ENCODE results near the gene WSB2. TPM values are rescaled to one million over a fixed set of nuclear protein-coding genes. Genes with fewer than 3 reads are reported as not detected.
A peak's percentile ranks its signal among the peaks of the same experiment; 100 is the strongest.

WSB2 gene
- total and polyA plus RNA-seq, 4 donors: 20.4 to 41.7 (median 28.3) TPM

GRCh38 chr12:118035190-118036041 lies 25.6 kb downstream of the WSB2 start (continued):
- TF ChIP-seq MAX (IDR thresholded peaks at IDR 0.05) (no peak), FOXA2 (IDR thresholded peaks at IDR 0.05) (no peak)
- TF ChIP-seq, protein P1, sequence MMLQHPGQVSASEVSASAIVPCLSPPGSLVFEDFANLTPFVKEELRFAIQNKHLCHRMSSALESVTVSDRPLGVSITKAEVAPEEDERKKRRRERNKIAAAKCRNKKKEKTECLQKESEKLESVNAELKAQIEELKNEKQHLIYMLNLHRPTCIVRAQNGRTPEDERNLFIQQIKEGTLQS (IDR thresholded peaks at IDR 0.05): no peak
- TF ChIP-seq, protein P2, sequence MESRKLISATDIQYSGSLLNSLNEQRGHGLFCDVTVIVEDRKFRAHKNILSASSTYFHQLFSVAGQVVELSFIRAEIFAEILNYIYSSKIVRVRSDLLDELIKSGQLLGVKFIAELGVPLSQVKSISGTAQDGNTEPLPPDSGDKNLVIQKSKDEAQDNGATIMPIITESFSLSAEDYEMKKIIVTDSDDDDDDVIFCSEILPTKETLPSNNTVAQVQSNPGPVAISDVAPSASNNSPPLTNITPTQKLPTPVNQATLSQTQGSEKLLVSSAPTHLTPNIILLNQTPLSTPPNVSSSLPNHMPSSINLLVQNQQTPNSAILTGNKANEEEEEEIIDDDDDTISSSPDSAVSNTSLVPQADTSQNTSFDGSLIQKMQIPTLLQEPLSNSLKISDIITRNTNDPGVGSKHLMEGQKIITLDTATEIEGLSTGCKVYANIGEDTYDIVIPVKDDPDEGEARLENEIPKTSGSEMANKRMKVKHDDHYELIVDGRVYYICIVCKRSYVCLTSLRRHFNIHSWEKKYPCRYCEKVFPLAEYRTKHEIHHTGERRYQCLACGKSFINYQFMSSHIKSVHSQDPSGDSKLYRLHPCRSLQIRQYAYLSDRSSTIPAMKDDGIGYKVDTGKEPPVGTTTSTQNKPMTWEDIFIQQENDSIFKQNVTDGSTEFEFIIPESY (IDR thresholded peaks at IDR 0.05): no peak

DNA sequence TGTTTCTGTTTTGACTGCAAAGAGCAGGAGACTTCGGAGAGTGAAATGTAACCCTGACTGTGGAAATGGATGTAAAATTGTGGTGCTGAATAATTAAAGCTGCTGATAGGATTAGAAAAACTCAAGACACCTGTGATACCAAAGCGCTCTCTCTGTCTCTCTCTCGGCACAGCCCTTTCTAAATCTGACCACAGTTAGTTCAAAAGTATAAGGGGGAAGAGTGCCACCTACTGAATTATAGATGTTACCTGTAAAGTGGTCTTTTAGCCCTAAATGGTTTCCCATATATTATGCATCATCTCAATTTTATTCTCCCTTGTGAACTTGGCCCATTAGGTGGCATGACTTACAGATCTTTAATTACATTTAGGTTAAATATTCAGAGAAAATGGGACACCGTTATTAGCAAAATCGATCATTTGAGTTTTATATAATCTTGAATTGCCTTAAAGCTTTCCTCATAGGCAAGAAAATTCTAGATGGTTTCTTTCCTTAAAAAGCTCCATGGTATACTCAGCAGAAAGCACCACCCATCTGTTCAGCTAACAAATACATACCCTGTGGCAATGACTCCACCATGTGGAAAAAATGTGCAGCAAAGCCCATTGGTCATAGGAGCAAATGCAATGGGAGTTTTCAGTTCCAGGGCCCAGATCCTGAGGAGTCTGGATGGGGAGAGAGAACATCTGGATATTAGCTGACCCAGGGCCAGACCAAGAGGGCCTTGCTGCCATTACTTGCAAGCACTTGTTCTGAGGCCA lies 26.4 kb downstream of the WSB2 start:
- WGBS: 93% methylated on average over 5 of the region's 5 CpGs
- Histone ChIP-seq H3K9ac (ENCODE audit: low read depth in 1 of 2, low read length in 2 of 2) (no peak overlapping the region), H3K27ac (ENCODE audit: low read depth in 1 of 2, low read length in 2 of 2) (no peak overlapping the region), H3K36me3 (ENCODE audit: control insufficient read depth in 4 of 4, insufficient read depth in 3 of 4, low read depth in 1 of 4, low read length in 3 of 4) (peaks cover 10 to 64% (median 40%) of the 10 kb centered on the region in 4 donors), H3K9me3 (ENCODE audit: control insufficient read depth in 4 of 4, low read length in 3 of 4) (no peaks in the 10 kb centered on the region), H3K4me3 (ENCODE audit: low read depth in 1 of 3, low read length in 3 of 3) (no peak overlapping the region), H3K27me3 (ENCODE audit: control insufficient read depth in 4 of 4, insufficient read depth in 4 of 4, low read length in 3 of 4) (no peaks in the 10 kb centered on the region), H3K4me1 (ENCODE audit: control insufficient read depth in 4 of 4, insufficient read depth in 4 of 4, low read length in 3 of 4) (peaks cover 4 to 15% (median 9%) of the 10 kb centered on the region in 4 donors)
- TF ChIP-seq RAD21 (IDR thresholded peaks at IDR 0.05) (peak; percentile 75 to 78), FOXA2 (IDR thresholded peaks at IDR 0.05) (no peak), REST (IDR thresholded peaks at IDR 0.05) (no peak)
- TF ChIP-seq, protein P3, sequence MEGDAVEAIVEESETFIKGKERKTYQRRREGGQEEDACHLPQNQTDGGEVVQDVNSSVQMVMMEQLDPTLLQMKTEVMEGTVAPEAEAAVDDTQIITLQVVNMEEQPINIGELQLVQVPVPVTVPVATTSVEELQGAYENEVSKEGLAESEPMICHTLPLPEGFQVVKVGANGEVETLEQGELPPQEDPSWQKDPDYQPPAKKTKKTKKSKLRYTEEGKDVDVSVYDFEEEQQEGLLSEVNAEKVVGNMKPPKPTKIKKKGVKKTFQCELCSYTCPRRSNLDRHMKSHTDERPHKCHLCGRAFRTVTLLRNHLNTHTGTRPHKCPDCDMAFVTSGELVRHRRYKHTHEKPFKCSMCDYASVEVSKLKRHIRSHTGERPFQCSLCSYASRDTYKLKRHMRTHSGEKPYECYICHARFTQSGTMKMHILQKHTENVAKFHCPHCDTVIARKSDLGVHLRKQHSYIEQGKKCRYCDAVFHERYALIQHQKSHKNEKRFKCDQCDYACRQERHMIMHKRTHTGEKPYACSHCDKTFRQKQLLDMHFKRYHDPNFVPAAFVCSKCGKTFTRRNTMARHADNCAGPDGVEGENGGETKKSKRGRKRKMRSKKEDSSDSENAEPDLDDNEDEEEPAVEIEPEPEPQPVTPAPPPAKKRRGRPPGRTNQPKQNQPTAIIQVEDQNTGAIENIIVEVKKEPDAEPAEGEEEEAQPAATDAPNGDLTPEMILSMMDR (IDR thresholded peaks at IDR 0.05; ENCODE audit: low read depth, low read length, missing input control): peak; percentile 48
- no peak for DNase-seq (ENCODE audit: low spot score)

DNA sequence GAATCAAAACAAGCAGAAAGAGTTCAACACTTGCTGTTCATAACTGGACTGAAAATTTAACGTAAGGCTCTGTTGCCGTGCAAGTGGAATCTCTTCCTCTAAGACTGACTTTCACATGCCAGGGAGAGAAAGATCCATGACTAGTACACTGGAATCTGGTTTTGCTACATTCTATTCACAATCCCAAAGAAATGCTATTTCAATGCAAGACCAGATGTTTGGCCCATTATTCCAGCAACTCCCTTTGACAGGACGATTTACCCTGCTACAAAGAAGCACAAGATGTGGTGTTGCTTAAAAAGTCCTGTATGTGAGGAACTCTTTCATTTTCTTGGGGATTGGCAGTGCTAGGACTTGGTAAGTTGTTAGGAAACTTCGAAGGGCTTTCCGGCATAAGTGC lies 27.1 kb downstream of the WSB2 start:
- Histone ChIP-seq H3K4me1 (ENCODE audit: control insufficient read depth in 4 of 4, insufficient read depth in 4 of 4, low read length in 3 of 4) (peaks cover 4 to 15% (median 9%) of the 10 kb centered on the region in 4 donors), H3K9ac (ENCODE audit: low read depth in 1 of 2, low read length in 2 of 2) (no peak overlapping the region), H3K27ac (ENCODE audit: low read depth in 1 of 2, low read length in 2 of 2) (no peak overlapping the region), H3K36me3 (ENCODE audit: control insufficient read depth in 4 of 4, insufficient read depth in 3 of 4, low read depth in 1 of 4, low read length in 3 of 4) (peaks cover 10 to 59% (median 39%) of the 10 kb centered on the region in 4 donors), H3K27me3 (ENCODE audit: control insufficient read depth in 4 of 4, insufficient read depth in 4 of 4, low read length in 3 of 4) (no peaks in the 10 kb centered on the region), H3K4me3 (ENCODE audit: low read depth in 1 of 3, low read length in 3 of 3) (no peak overlapping the region), H3K9me3 (ENCODE audit: control insufficient read depth in 4 of 4, low read length in 3 of 4) (no peaks in the 10 kb centered on the region)
- WGBS: 81% methylated on average over 5 of the region's 5 CpGs
- no peak for DNase-seq (ENCODE audit: low spot score)
- TF ChIP-seq HNF4A (conservative IDR thresholded peaks at IDR 0.05) (no peak), RXRA (IDR thresholded peaks at IDR 0.05) (peak in 1 of 2 donors; percentile 6)

All from liver (tissue), 9 donors.